HepG2 (cell line): ENCODE measurements around the gene THEMIS. TPM values are rescaled to one million over a fixed set of nuclear protein-coding genes. Genes with fewer than 3 reads are reported as not detected.

Experiments
- AHR ChIP-seq: IDR thresholded peaks from 2 replicates; pipeline ENCODE4 v1.6.1; 2018; ENCODE audit warnings: missing genetic modification reagents, missing compliant biosample characterization
- CC2D1A ChIP-seq: sonication (generic); formaldehyde crosslinking; IDR thresholded peaks from 2 replicates; pipeline ENCODE4 v1.8.1; 2023; ENCODE audit warnings: mild to moderate bottlenecking, missing genetic modification reagents
- CENPX ChIP-seq: sonication (generic); formaldehyde crosslinking; IDR thresholded peaks from 2 replicates; pipeline ENCODE4 v1.9.0; 2021; ENCODE audit warnings: mild to moderate bottlenecking, missing genetic modification reagents, moderate library complexity
- NCOR1 ChIP-seq: fragments of 200-600 bp; sonication (generic); IDR thresholded peaks from 2 replicates; pipeline ENCODE4 v1.7.0; 2017; ENCODE audit warnings: antibody characterized with exemption, low read length, borderline replicate concordance
- ONECUT2 ChIP-seq: sonication (generic); formaldehyde crosslinking; IDR thresholded peaks from 2 replicates; pipeline ENCODE4 v1.4.0; 2020; ENCODE audit warnings: missing genetic modification reagents
- SALL1 ChIP-seq: sonication (generic); formaldehyde crosslinking; IDR thresholded peaks from 2 replicates; pipeline ENCODE4 v1.8.0; 2022; ENCODE audit warnings: mild to moderate bottlenecking, missing genetic modification reagents
- SCMH1 ChIP-seq: sonication (generic); formaldehyde crosslinking; IDR thresholded peaks from 2 replicates; pipeline ENCODE4 v1.9.0; 2021; ENCODE audit warnings: missing genetic modification reagents, mild to moderate bottlenecking, borderline replicate concordance
- SSRP1 ChIP-seq: IDR thresholded peaks from 2 replicates; pipeline ENCODE4 v1.6.1; 2016; ENCODE audit warnings: control low read depth
- TSC22D2 ChIP-seq: sonication (generic); formaldehyde crosslinking; IDR thresholded peaks from 2 replicates; pipeline ENCODE4 v1.5.1; 2020; ENCODE audit warnings: missing genetic modification reagents, mild to moderate bottlenecking, borderline replicate concordance
- ZNF12 ChIP-seq: sonication (generic); formaldehyde crosslinking; IDR thresholded peaks from 2 replicates; pipeline ENCODE4 v1.5.0; 2020; ENCODE audit warnings: missing genetic modification reagents
- ZNF17 ChIP-seq: sonication (generic); formaldehyde crosslinking; IDR thresholded peaks from 2 replicates; pipeline ENCODE4 v1.5.0; 2020; ENCODE audit warnings: mild to moderate bottlenecking, missing genetic modification reagents
- ZNF549 ChIP-seq: sonication (generic); formaldehyde crosslinking; IDR thresholded peaks from 2 replicates; pipeline ENCODE4 v1.5.0; 2020; ENCODE audit warnings: missing genetic modification reagents
- ZNF564 ChIP-seq: sonication (generic); formaldehyde crosslinking; IDR thresholded peaks from 2 replicates; pipeline ENCODE4 v1.8.1; 2023; ENCODE audit warnings: mild to moderate bottlenecking, missing genetic modification reagents
- ZNF878 ChIP-seq: sonication (generic); formaldehyde crosslinking; IDR thresholded peaks from 2 replicates; pipeline ENCODE4 v1.8.1; 2023; ENCODE audit warnings: mild to moderate bottlenecking, missing genetic modification reagents, moderate library complexity
- polyA plus RNA-seq, 8 experiments: library from polyadenylated mRNA; depleted of rRNA in 3 of 8; stranded (reverse) in 7 of 8; unstranded in 1 of 8; fragments of >200 nt; fragmentation: Illumina TruSeq in 4 of 8; extraction: Trizol in 4 of 8; gene quantifications; 2 replicates each; pipeline versions ENCODE4 v1.2.1 to v1.2.3, GENCODE V29; 2011 to 2016; ENCODE audit warnings: low read depth in 4 of 8, missing spikeins in 1 of 8, mixed read lengths in 1 of 8; ENCODE audit not compliant: insufficient read depth in 1 of 8
- total RNA-seq, 5 experiments: library from RNA; depleted of rRNA; stranded (reverse); fragments of >200 nt; fragmentation: Illumina TruSeq; extraction: Trizol; gene quantifications; 2 replicates each; pipeline ENCODE4 v1.2.3, GENCODE V29; 2016; ENCODE audit warnings: low read depth in 1 of 5
- TF ChIP-seq, protein P1 (sequence below): sonication (generic); formaldehyde crosslinking; IDR thresholded peaks from 2 replicates; pipeline ENCODE4 v1.4.0; 2020; ENCODE audit warnings: missing genetic modification reagents
- TF ChIP-seq, protein P2 (sequence below): conservative IDR thresholded peaks from 2 replicates; pipeline ENCODE4 v1.6.1; 2018; ENCODE audit warnings: missing genetic modification reagents
- TF ChIP-seq, protein P3 (sequence below): IDR thresholded peaks from 2 replicates; pipeline ENCODE4 v1.6.1; 2016; ENCODE audit warnings: mild to moderate bottlenecking
- TF ChIP-seq, protein P4 (sequence below): sonication (generic); formaldehyde crosslinking; IDR thresholded peaks from 2 replicates; pipeline ENCODE4 v1.5.0; 2020; ENCODE audit warnings: missing genetic modification reagents, mild to moderate bottlenecking, borderline replicate concordance
- TF ChIP-seq, protein P5 (sequence below): sonication (generic); formaldehyde crosslinking; conservative IDR thresholded peaks from 2 replicates; pipeline ENCODE4 v1.4.0; 2020; ENCODE audit warnings: mild to moderate bottlenecking, missing genetic modification reagents, moderate library complexity
- TF ChIP-seq, protein P6 (sequence below): sonication (generic); formaldehyde crosslinking; IDR thresholded peaks from 2 replicates; pipeline ENCODE4 v1.5.0; 2020; ENCODE audit warnings: missing genetic modification reagents
- TF ChIP-seq, protein P7 (sequence below): IDR thresholded peaks from 2 replicates; pipeline ENCODE4 v1.6.1; 2012; ENCODE audit warnings: low read depth, low read length, improper control_type of control experiment

The THEMIS gene
- total and polyA plus RNA-seq, 2 of the 13 experiments (the other 11 are each of a cell fraction or from before 2014, with no cell fraction given) = not detected

DNA sequence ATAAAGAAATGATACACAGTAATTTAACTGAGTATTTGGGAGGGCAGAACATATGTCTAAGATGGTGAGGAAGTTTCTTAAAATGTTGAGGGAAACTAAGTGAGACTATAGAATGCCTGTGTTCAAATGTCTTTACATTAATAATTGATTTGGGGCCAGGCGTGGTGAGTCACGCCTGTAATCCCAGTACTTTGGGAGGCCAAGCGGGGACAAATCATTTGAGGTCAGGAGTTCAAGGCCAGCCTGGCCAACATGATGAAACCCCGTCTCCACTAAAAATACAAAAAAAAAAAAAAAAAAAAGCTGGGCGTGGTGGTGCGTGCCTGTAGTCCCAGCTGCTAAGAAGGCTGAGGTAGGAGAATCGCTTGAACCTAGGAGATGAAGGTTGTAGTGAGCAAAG lies 66.7 kb downstream of the THEMIS start (continued):
- TF ChIP-seq, protein P1, sequence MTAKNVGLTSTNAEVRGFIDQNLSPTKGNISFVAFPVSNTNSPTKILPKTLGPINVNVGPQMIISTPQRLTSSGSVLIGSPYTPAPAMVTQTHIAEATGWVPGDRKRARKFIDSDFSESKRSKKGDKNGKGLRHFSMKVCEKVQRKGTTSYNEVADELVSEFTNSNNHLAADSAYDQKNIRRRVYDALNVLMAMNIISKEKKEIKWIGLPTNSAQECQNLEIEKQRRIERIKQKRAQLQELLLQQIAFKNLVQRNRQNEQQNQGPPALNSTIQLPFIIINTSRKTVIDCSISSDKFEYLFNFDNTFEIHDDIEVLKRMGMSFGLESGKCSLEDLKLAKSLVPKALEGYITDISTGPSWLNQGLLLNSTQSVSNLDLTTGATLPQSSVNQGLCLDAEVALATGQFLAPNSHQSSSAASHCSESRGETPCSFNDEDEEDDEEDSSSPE (CRISPR knock-in tag) = no peak
- TF ChIP-seq, protein P2, sequence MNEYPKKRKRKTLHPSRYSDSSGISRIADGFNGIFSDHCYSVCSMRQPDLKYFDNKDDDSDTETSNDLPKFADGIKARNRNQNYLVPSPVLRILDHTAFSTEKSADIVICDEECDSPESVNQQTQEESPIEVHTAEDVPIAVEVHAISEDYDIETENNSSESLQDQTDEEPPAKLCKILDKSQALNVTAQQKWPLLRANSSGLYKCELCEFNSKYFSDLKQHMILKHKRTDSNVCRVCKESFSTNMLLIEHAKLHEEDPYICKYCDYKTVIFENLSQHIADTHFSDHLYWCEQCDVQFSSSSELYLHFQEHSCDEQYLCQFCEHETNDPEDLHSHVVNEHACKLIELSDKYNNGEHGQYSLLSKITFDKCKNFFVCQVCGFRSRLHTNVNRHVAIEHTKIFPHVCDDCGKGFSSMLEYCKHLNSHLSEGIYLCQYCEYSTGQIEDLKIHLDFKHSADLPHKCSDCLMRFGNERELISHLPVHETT (CRISPR knock-in tag) = no peak
- TF ChIP-seq, protein P3, sequence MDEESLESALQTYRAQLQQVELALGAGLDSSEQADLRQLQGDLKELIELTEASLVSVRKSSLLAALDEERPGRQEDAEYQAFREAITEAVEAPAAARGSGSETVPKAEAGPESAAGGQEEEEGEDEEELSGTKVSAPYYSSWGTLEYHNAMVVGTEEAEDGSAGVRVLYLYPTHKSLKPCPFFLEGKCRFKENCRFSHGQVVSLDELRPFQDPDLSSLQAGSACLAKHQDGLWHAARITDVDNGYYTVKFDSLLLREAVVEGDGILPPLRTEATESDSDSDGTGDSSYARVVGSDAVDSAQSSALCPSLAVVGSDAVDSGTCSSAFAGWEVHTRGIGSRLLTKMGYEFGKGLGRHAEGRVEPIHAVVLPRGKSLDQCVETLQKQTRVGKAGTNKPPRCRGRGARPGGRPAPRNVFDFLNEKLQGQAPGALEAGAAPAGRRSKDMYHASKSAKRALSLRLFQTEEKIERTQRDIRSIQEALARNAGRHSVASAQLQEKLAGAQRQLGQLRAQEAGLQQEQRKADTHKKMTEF = peak; percentile 26; the same call in 1 of the 2 replicates
- no peak for TF ChIP-seq SCMH1 (CRISPR knock-in tag)
- TF ChIP-seq ONECUT2 (CRISPR knock-in tag) = 0 out of 2 replicates have a peak, but pooled peaks have one; percentile 31
- TF ChIP-seq CENPX = no peak
- TF ChIP-seq AHR = no peak
- TF ChIP-seq, protein P4, sequence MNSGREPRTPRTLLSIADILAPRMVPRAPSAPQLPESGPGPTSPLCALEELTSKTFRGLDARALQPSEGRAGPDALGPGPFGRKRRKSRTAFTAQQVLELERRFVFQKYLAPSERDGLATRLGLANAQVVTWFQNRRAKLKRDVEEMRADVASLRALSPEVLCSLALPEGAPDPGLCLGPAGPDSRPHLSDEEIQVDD (CRISPR knock-in tag) = no peak
- no peak for TF ChIP-seq TSC22D2 (CRISPR knock-in tag)
- TF ChIP-seq ZNF549 = no peak
- no peak for TF ChIP-seq SSRP1 (CRISPR knock-in tag)
- TF ChIP-seq ZNF12 = no peak
- no peak for TF ChIP-seq ZNF878 (CRISPR knock-in tag)
- TF ChIP-seq, protein P5, sequence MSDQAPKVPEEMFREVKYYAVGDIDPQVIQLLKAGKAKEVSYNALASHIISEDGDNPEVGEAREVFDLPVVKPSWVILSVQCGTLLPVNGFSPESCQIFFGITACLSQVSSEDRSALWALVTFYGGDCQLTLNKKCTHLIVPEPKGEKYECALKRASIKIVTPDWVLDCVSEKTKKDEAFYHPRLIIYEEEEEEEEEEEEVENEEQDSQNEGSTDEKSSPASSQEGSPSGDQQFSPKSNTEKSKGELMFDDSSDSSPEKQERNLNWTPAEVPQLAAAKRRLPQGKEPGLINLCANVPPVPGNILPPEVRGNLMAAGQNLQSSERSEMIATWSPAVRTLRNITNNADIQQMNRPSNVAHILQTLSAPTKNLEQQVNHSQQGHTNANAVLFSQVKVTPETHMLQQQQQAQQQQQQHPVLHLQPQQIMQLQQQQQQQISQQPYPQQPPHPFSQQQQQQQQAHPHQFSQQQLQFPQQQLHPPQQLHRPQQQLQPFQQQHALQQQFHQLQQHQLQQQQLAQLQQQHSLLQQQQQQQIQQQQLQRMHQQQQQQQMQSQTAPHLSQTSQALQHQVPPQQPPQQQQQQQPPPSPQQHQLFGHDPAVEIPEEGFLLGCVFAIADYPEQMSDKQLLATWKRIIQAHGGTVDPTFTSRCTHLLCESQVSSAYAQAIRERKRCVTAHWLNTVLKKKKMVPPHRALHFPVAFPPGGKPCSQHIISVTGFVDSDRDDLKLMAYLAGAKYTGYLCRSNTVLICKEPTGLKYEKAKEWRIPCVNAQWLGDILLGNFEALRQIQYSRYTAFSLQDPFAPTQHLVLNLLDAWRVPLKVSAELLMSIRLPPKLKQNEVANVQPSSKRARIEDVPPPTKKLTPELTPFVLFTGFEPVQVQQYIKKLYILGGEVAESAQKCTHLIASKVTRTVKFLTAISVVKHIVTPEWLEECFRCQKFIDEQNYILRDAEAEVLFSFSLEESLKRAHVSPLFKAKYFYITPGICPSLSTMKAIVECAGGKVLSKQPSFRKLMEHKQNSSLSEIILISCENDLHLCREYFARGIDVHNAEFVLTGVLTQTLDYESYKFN (CRISPR knock-in tag) = 0 out of 2 replicates have a peak, but pooled peaks have one; percentile 24
- no peak for TF ChIP-seq ZNF17 (CRISPR knock-in tag)
- peak; percentile 58; the same call in 1 of the 2 replicates for TF ChIP-seq NCOR1
- TF ChIP-seq, protein P6, sequence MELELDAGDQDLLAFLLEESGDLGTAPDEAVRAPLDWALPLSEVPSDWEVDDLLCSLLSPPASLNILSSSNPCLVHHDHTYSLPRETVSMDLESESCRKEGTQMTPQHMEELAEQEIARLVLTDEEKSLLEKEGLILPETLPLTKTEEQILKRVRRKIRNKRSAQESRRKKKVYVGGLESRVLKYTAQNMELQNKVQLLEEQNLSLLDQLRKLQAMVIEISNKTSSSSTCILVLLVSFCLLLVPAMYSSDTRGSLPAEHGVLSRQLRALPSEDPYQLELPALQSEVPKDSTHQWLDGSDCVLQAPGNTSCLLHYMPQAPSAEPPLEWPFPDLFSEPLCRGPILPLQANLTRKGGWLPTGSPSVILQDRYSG = no peak
- TF ChIP-seq SALL1 (CRISPR knock-in tag) = peak; percentile 57
- TF ChIP-seq, protein P7, sequence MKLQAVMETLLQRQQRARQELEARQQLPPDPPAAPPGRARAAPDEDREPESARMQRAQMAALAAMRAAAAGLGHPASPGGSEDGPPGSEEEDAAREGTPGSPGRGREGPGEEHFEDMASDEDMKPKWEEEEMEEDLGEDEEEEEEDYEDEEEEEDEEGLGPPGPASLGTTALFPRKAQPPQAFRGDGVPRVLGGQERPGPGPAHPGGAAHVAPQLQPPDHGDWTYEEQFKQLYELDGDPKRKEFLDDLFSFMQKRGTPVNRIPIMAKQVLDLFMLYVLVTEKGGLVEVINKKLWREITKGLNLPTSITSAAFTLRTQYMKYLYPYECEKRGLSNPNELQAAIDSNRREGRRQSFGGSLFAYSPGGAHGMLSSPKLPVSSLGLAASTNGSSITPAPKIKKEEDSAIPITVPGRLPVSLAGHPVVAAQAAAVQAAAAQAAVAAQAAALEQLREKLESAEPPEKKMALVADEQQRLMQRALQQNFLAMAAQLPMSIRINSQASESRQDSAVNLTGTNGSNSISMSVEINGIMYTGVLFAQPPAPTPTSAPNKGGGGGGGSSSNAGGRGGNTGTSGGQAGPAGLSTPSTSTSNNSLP = peak; percentile 73; the same call in 1 of the 2 replicates
- no peak for TF ChIP-seq CC2D1A (CRISPR knock-in tag)
- TF ChIP-seq ZNF564 (CRISPR knock-in tag) = no peak
